AG09309 (cell line): ENCODE measurements around the gene MIPEP.
"Not testable (repeated sequence)": the region's sequence is repeated elsewhere in the genome, so short reads cannot be mapped to it uniquely, and the experiment has no call there.

Source experiments
- DNase-seq: peaks from one replicate; pipeline ENCODE4 v3.0.0-alpha.2; 2010; ENCODE audit warnings: low read depth
- H3K4me3 ChIP-seq: 2 replicates; pipeline ENCODE4 v1.5.1; 2011; ENCODE audit warnings: mild to moderate bottlenecking, low read depth, low read length, moderate library complexity; ENCODE audit not compliant: control insufficient read depth
- TF ChIP-seq, protein P1 (sequence below): IDR thresholded peaks from 2 replicates; pipeline ENCODE4 v1.5.1; 2011; ENCODE audit warnings: mild to moderate bottlenecking, low read depth, low read length, inconsistent platforms; ENCODE audit not compliant: insufficient read depth, control insufficient read depth; ENCODE audit errors: missing control alignments

The MIPEP gene

DNA sequence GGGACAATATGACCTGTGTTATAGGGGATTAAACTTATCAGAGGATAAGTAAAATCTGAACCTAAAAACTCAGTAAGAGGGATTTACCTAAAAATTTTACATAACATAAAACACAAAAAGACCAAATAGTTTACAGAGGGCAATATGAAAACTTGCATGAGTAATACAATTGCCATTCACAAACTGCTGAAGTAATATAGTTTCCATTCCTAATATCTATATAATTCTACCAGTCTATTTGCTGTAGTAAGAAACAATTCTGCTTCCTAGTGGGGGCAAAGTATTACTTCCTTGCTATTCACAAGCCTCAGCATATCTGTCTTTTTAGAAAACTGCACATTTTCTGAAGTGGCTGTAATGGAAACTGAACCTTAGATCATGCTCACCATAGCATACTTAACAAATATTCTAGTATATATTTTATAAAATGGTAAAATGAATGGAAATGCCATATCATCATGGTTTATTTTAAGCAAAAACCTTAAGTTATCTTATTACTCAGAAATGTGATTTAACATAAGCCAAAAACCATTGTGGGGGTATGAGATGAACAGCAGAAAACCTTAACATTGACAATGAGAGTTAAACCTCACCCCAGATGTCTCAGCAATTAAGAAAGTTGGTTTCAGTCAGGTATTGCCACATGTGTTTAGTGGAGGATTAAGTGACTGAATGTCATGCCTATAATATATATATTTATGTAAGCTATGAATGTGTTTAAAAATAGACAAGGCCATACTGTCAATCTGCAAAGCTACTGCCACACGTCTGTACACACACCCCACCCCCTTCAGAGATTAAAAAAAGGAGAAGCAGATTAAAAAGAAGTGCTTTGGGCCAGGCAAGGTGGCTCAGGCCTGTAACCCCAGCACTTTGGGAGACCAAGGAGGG lies 136.8 kb downstream of the MIPEP start:
- DNase-seq: no peak
- TF ChIP-seq, protein P1, sequence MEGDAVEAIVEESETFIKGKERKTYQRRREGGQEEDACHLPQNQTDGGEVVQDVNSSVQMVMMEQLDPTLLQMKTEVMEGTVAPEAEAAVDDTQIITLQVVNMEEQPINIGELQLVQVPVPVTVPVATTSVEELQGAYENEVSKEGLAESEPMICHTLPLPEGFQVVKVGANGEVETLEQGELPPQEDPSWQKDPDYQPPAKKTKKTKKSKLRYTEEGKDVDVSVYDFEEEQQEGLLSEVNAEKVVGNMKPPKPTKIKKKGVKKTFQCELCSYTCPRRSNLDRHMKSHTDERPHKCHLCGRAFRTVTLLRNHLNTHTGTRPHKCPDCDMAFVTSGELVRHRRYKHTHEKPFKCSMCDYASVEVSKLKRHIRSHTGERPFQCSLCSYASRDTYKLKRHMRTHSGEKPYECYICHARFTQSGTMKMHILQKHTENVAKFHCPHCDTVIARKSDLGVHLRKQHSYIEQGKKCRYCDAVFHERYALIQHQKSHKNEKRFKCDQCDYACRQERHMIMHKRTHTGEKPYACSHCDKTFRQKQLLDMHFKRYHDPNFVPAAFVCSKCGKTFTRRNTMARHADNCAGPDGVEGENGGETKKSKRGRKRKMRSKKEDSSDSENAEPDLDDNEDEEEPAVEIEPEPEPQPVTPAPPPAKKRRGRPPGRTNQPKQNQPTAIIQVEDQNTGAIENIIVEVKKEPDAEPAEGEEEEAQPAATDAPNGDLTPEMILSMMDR: no peak
- no peak overlapping the region for H3K4me3 ChIP-seq

DNA sequence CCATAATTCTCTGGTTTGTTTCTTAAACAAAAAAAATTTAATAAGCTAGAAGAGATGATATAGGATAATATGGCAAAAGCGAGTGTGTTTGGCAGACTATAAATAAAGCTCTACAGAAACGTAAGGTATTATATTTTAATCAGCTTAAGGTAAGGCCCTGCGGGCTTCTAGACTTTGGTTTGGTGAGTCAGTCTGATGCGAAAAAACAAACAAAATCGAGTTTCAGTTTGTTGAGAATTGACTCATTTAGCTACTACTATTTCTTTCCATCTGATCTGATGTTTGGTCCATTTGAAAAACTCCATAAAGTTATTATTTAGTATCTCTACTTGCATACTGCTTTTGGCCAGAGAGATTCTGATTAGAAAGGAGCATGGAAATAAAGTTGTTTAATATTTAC lies 138.0 kb downstream of the MIPEP start:
- no peak overlapping the region for H3K4me3 ChIP-seq
- no peak for DNase-seq
- TF ChIP-seq, protein P1: no peak

DNA sequence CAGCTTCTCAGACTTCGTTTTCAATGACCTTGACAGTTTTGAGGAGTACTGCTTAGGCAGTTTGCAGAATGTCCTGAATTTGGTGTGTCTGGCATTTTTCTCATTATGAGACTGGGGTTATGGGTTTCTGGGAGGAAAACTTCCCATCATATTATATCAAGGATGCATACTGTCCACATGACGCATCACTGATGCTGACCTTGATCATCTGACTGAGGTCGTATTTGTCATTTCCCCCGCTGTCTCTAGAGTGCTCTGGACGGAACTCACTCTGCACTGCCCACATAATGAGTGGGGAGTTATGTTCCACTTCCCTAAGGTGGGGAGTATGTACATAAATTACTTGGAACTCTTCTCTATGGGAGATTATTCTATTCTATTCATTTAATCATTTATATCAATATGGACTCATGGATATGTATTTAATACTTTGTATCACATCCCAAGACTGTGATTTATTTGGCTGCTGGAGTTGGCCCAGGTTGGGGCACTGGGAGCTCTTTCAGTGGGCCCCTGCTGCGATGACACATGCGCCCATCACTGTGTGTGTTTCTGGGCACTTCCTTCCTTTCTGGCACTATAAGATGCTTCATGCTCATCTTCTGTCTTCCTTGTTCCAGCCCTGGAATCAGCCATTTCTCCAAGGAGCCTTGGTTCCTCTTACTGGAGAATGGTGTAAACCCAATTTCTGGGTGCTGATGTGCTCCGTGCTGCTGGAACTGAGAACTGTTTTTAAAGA lies 138.6 kb downstream of the MIPEP start:
- no peak for DNase-seq
- H3K4me3 ChIP-seq: no peak overlapping the region
- TF ChIP-seq, protein P1: no peak

DNA sequence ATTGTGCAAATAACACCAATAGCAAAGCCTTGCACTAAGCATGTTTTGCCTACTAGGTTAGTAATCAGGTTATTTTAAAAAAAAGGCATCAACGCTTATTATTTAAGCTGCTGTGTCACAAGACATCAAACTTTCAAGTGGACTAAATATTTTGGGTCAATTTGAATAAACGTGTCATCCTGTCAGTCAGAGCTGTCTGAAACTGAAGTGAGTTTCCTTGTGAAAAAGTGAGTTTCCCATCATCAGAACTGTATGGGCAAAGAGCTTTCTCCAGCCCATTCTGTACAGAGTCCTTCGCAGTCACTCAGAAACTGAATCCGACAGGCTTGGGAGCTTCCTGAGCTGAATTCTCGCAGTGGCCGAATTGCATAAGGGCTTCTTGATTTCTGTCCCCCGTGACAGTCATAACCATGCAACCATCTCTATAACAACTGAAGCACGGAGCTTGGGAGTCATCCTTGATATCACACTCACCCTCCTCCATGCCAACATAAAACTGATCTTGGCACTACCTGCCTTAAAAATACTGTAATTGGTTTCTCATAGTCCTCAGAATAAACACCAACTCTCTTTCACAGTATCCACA lies 139.8 kb downstream of the MIPEP start:
- no peak overlapping the region for H3K4me3 ChIP-seq
- TF ChIP-seq, protein P1: no peak
- DNase-seq: no peak

DNA sequence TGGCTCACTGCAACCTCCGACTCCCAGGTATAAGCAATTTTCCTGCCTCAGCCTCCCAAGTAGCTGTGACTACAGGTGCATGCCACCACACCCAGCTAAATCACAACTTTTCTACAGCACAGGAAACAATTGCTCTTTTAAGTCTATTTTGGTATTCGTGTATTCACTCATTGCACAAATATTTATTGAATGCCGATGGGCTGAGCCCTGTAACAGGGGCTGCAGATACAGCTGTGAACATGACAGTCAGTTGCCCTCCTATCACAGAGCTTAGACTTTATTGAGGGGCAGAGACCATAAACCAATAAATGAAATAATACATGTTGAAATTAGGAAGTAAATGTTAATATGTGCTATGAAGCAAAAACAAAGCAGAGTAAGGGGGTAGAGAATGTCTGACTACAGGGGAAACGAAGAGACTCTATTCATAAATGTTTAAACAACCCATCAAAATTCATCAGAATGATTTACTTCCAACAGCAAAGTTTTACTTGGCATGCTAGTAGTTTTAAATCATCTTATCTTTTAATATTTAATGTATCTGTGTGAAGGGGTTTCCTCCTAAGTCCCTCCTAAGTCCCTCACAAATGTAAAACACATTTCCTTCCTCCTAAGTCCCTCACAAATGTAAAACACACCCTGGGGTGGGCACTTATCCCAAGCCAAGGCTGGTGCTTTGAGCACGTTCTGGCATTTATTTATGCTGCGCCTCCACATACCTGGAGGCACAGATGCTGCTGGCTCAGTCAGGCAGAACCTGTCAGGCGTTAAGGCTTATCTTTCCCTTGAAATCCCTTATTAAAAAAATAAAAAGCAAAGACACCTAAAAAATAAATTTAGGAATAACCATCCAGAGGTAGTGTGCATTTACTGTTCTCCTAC lies 140.8 kb downstream of the MIPEP start:
- DNase-seq: no peak
- TF ChIP-seq, protein P1: no peak
- no peak overlapping the region for H3K4me3 ChIP-seq

DNA sequence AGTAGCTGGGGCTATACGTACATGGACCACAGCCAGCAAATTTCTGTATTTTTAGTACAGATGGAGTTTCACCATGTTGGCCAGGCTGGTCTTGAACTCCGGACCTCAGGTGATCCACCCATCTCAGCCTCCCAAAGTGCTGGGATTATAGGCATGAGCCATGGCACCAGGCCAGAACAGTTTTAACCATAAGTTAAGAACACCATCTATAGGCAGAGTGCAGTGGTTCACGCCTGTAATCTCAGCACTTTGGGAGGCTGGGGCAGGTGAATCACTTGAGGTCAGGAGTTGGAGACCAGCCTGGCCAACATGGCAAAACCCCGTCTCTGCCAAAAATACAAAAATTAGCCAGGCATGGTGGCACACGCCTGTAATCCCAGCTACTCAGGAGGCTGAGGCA lies 143.1 kb downstream of the MIPEP start:
- DNase-seq, H3K4me3 ChIP-seq: not testable (repeated sequence)
